ENCODE data around the gene ZSCAN4. TPM values are rescaled to one million over a fixed set of nuclear protein-coding genes. Genes with fewer than 3 reads are reported as not detected.

ZSCAN4 gene
- total and polyA plus RNA-seq, 12 donors = 0.07 to 0.16 (median 0.14) TPM; not detected in 9

GRCh38 chr19:57642396-57643046 lies 26.2 kb upstream of the ZSCAN4 start:
- no peak for TF ChIP-seq POLR2A (IDR thresholded peaks at IDR 0.05)
- TF ChIP-seq, protein P1, sequence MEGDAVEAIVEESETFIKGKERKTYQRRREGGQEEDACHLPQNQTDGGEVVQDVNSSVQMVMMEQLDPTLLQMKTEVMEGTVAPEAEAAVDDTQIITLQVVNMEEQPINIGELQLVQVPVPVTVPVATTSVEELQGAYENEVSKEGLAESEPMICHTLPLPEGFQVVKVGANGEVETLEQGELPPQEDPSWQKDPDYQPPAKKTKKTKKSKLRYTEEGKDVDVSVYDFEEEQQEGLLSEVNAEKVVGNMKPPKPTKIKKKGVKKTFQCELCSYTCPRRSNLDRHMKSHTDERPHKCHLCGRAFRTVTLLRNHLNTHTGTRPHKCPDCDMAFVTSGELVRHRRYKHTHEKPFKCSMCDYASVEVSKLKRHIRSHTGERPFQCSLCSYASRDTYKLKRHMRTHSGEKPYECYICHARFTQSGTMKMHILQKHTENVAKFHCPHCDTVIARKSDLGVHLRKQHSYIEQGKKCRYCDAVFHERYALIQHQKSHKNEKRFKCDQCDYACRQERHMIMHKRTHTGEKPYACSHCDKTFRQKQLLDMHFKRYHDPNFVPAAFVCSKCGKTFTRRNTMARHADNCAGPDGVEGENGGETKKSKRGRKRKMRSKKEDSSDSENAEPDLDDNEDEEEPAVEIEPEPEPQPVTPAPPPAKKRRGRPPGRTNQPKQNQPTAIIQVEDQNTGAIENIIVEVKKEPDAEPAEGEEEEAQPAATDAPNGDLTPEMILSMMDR (IDR thresholded peaks at IDR 0.05) = no peak
- intact Hi-C loops (cut with DNase I) = no loop called here
- no peaks in the 10 kb centered on the region for H3K27me3 ChIP-seq
- no peak overlapping the region for H3K4me3 ChIP-seq
- peaks cover 0 to 23% (median 0%) of the 10 kb centered on the region in 3 donors for H3K9me3 ChIP-seq (replicated peaks in 1 of 3)
- peak overlapping the region in 2 of 5 donors; percentile 7 to 13 for H3K27ac ChIP-seq
- peak in 6 of 7 donors; percentile 47 to 74 (median 56) for DNase-seq
- no peaks in the 10 kb centered on the region for H3K4me1 ChIP-seq (replicated peaks in 1 of 2)
- WGBS, 4 donors = 60 to 68% (median 63%) methylated on average over 4 of the region's 4 CpGs
- peaks cover 0 to 28% of the 10 kb centered on the region in 2 donors for H3K36me3 ChIP-seq (replicated peaks in 1 of 2)

GRCh38 chr19:57643734-57644133 lies 25.0 kb upstream of the ZSCAN4 start:
- Histone ChIP-seq H3K27ac (no peak overlapping the region), H3K9me3 (replicated peaks in 1 of 3) (peaks cover 0 to 11% (median 0%) of the 10 kb centered on the region in 3 donors), H3K4me1 (replicated peaks in 1 of 2) (no peaks in the 10 kb centered on the region), H3K36me3 (replicated peaks in 1 of 2) (peaks cover 0 to 28% of the 10 kb centered on the region in 2 donors), H3K27me3 (no peaks in the 10 kb centered on the region), H3K4me3 (no peak overlapping the region)
- DNase-seq = no peak
- TF ChIP-seq, protein P1 (IDR thresholded peaks at IDR 0.05) = no peak
- TF ChIP-seq POLR2A (IDR thresholded peaks at IDR 0.05) = no peak
- intact Hi-C loops (cut with DNase I) = no loop called here

DNA sequence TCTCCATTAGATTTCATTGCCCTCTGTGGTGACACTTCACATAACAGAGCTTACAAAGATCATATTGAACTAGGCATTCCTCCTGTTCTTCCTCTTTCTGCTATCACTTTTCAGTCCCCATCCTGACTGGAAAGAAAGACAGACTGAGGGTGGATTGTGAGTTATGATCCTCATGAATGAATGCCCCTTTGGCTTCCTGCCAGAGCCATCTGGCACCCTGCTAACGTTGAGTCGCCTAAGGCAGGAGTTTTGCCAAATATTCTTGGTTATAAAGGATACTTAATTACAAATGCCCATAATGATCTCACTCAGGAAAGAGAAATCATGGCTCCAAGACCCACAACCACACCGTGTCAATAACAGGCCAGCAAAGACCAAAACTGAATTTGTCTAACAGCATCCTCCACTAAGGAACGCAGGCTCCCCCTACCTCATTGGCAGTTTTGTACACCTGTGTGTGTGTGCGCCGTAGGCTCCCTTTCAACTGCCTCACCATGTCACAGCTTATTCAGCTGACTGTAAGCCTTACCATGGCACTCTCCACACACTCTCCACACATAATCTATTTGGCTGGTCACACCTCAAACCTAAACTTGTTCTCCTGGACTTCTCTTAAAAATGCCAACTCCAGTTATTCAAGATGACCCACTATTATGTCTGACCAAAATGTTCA lies 20.3 kb upstream of the ZSCAN4 start:
- intact Hi-C loops (cut with DNase I) = no loop called here
- H3K27me3 ChIP-seq = no peaks in the 10 kb centered on the region
- WGBS, 4 donors = 62 to 68% (median 63%) methylated on average over 6 of the region's 6 CpGs
- no peak overlapping the region for H3K27ac ChIP-seq
- TF ChIP-seq, protein P1 (IDR thresholded peaks at IDR 0.05) = no peak
- TF ChIP-seq POLR2A (IDR thresholded peaks at IDR 0.05) = no peak
- no peaks in the 10 kb centered on the region for H3K36me3 ChIP-seq (replicated peaks in 1 of 2)
- H3K9me3 ChIP-seq (replicated peaks in 1 of 3) = no peaks in the 10 kb centered on the region
- H3K4me1 ChIP-seq (replicated peaks in 1 of 2) = no peaks in the 10 kb centered on the region
- H3K4me3 ChIP-seq = no peak overlapping the region
- DNase-seq = no peak

DNA sequence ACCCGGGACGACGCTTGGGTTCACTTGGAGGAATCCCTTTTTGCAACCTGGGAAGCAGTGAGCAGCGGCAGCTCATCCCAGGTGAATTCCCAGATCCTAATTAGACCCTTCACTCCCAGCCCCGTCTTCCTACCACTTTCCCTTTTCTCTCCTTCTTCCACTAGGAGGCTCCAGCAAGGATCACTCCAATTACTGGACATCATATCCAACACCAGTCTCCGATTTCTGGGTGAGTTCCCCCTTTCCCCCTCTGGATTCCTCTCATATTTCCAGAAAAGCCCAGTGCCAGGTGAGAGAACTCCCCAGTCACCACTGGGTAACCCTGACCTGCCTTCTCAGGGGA lies 17.1 kb upstream of the ZSCAN4 start:
- WGBS, 4 donors = 41 to 47% (median 44%) methylated on average over 6 of the region's 6 CpGs
- no peak for DNase-seq
- Histone ChIP-seq H3K27ac (no peak overlapping the region), H3K9me3 (replicated peaks in 1 of 3) (no peaks in the 10 kb centered on the region), H3K36me3 (replicated peaks in 1 of 2) (no peaks in the 10 kb centered on the region), H3K4me3 (no peak overlapping the region), H3K27me3 (no peaks in the 10 kb centered on the region), H3K4me1 (replicated peaks in 1 of 2) (no peaks in the 10 kb centered on the region)
- intact Hi-C loops (cut with DNase I) = no loop called here
- TF ChIP-seq, protein P1 (IDR thresholded peaks at IDR 0.05) = no peak
- TF ChIP-seq POLR2A (IDR thresholded peaks at IDR 0.05) = no peak
